Mucosa of stomach (tissue), 1 donor: ENCODE data around the gene KMT5B.

ENCODE experiments used
- H3K27me3 ChIP-seq: one replicate; pipeline ENCODE4 v1.7.0; 2013; ENCODE audit warnings: mild to moderate bottlenecking, low read length; ENCODE audit not compliant: control insufficient read depth, insufficient read depth
- H3K36me3 ChIP-seq: one replicate; pipeline ENCODE4 v1.7.0; 2013; ENCODE audit warnings: low read length; ENCODE audit not compliant: control insufficient read depth, insufficient read depth
- H3K4me1 ChIP-seq: one replicate; pipeline ENCODE4 v1.7.0; 2013; ENCODE audit warnings: mild to moderate bottlenecking, low read length; ENCODE audit not compliant: control insufficient read depth, insufficient read depth
- H3K4me3 ChIP-seq: one replicate; pipeline ENCODE4 v1.7.0; 2013; ENCODE audit warnings: low read length
- H3K9ac ChIP-seq: one replicate; pipeline ENCODE4 v1.7.0; 2013; ENCODE audit warnings: mild to moderate bottlenecking, low read length, moderate library complexity
- H3K9me3 ChIP-seq: one replicate; pipeline ENCODE4 v1.7.0; 2013; ENCODE audit warnings: mild to moderate bottlenecking, low read length, moderate library complexity; ENCODE audit not compliant: control insufficient read depth
- donor health status: Pancreatic carcinoma.

Gene KMT5B

GRCh38 chr11:68215087-68215445, 2.0 kb upstream of the KMT5B start:
- H3K4me3 ChIP-seq = no peak overlapping the region
- H3K4me1 ChIP-seq = peaks cover 36% of the 10 kb centered on the region

GRCh38 chr11:68214173-68215086, 1.3 kb upstream of the KMT5B start:
- Histone ChIP-seq H3K4me3 (peak overlapping the region; percentile 53), H3K4me1 (peaks cover 38% of the 10 kb centered on the region), H3K27me3 (no peaks in the 10 kb centered on the region), H3K9ac (peak overlapping the region; percentile 94), H3K9me3 (no peaks in the 10 kb centered on the region), H3K36me3 (no peaks in the 10 kb centered on the region)

More at GRCh38 chr11:68215087-68215445, 2.0 kb upstream of the KMT5B start:
- H3K27me3 ChIP-seq = no peaks in the 10 kb centered on the region
- H3K9me3 ChIP-seq = no peaks in the 10 kb centered on the region
- H3K36me3 ChIP-seq = no peaks in the 10 kb centered on the region
- H3K9ac ChIP-seq = no peak overlapping the region

- Histone ChIP-seq H3K4me3 (peak overlapping the region; percentile 53), H3K9ac (peak overlapping the region; percentile 94), H3K4me1 (peaks cover 43% of the 10 kb centered on the region), H3K9me3 (no peaks in the 10 kb centered on the region), H3K27me3 (no peaks in the 10 kb centered on the region), H3K36me3 (no peaks in the 10 kb centered on the region)
These were observed 568 bp upstream of the KMT5B start for GRCh38 chr11:68213555-68214172.

GRCh38 chr11:68212421-68213134, 518 bp downstream of the KMT5B start:
- H3K4me1 ChIP-seq = peaks cover 44% of the 10 kb centered on the region

GRCh38 chr11:68211546-68211945, 1.6 kb downstream of the KMT5B start:
- peak overlapping the region; percentile 38 for H3K4me3 ChIP-seq
- peaks cover 43% of the 10 kb centered on the region for H3K4me1 ChIP-seq
- H3K9ac ChIP-seq = peak overlapping the region; percentile 84
- no peaks in the 10 kb centered on the region for H3K36me3 ChIP-seq
- H3K9me3 ChIP-seq = no peaks in the 10 kb centered on the region
- no peaks in the 10 kb centered on the region for H3K27me3 ChIP-seq

More at GRCh38 chr11:68212421-68213134, 518 bp downstream of the KMT5B start:
- H3K9ac ChIP-seq = peak overlapping the region; percentile 84
- H3K36me3 ChIP-seq = no peaks in the 10 kb centered on the region
- H3K27me3 ChIP-seq = no peaks in the 10 kb centered on the region
- H3K9me3 ChIP-seq = no peaks in the 10 kb centered on the region
- H3K4me3 ChIP-seq = peak overlapping the region; percentile 96

GRCh38 chr11:68206211-68206610, 6.9 kb downstream of the KMT5B start:
- H3K4me1 ChIP-seq = peaks cover 41% of the 10 kb centered on the region

GRCh38 chr11:68204402-68204801, 8.7 kb downstream of the KMT5B start:
- no peak overlapping the region for H3K9ac ChIP-seq
- H3K4me3 ChIP-seq = no peak overlapping the region
- H3K4me1 ChIP-seq = peaks cover 38% of the 10 kb centered on the region
- no peaks in the 10 kb centered on the region for H3K36me3 ChIP-seq
- H3K27me3 ChIP-seq = no peaks in the 10 kb centered on the region
- H3K9me3 ChIP-seq = no peaks in the 10 kb centered on the region

More at GRCh38 chr11:68206211-68206610, 6.9 kb downstream of the KMT5B start:
- Histone ChIP-seq H3K27me3 (no peaks in the 10 kb centered on the region), H3K4me3 (no peak overlapping the region), H3K9me3 (no peaks in the 10 kb centered on the region), H3K9ac (no peak overlapping the region), H3K36me3 (no peaks in the 10 kb centered on the region)

- H3K36me3 ChIP-seq = no peaks in the 10 kb centered on the region
- no peaks in the 10 kb centered on the region for H3K9me3 ChIP-seq
- H3K9ac ChIP-seq = no peak overlapping the region
- H3K4me3 ChIP-seq = no peak overlapping the region
- no peaks in the 10 kb centered on the region for H3K27me3 ChIP-seq
- H3K4me1 ChIP-seq = peaks cover 31% of the 10 kb centered on the region
These were observed 10.9 kb downstream of the KMT5B start for GRCh38 chr11:68202165-68202564.

GRCh38 chr11:68201492-68201891, 11.6 kb downstream of the KMT5B start:
- H3K36me3 ChIP-seq = no peaks in the 10 kb centered on the region
- no peak overlapping the region for H3K4me3 ChIP-seq
- peaks cover 31% of the 10 kb centered on the region for H3K4me1 ChIP-seq
- H3K27me3 ChIP-seq = no peaks in the 10 kb centered on the region
- no peaks in the 10 kb centered on the region for H3K9me3 ChIP-seq
- H3K9ac ChIP-seq = no peak overlapping the region

GRCh38 chr11:68200639-68201038, 12.5 kb downstream of the KMT5B start:
- H3K36me3 ChIP-seq = no peaks in the 10 kb centered on the region
- H3K4me3 ChIP-seq = no peak overlapping the region
- H3K9me3 ChIP-seq = no peaks in the 10 kb centered on the region
- H3K27me3 ChIP-seq = no peaks in the 10 kb centered on the region
- peaks cover 24% of the 10 kb centered on the region for H3K4me1 ChIP-seq
- no peak overlapping the region for H3K9ac ChIP-seq

GRCh38 chr11:68199295-68199987, 13.7 kb downstream of the KMT5B start:
- Histone ChIP-seq H3K4me3 (no peak overlapping the region), H3K36me3 (no peaks in the 10 kb centered on the region), H3K9ac (no peak overlapping the region), H3K4me1 (peaks cover 19% of the 10 kb centered on the region), H3K27me3 (no peaks in the 10 kb centered on the region), H3K9me3 (no peaks in the 10 kb centered on the region)
